OCI-LY7 (cell line): ENCODE results near the gene HOXC6.

Source experiments
- CTCF ChIP-seq: fragments of 200-600 bp; sonication (generic); conservative IDR thresholded peaks from 2 replicates; pipeline ENCODE4 v1.5.1; 2014; ENCODE audit warnings: mild to moderate bottlenecking, antibody characterized with exemption, low read length, moderate library complexity, mixed read lengths
- EZH2phosphoT487 ChIP-seq: fragments of 200-600 bp; sonication (generic); IDR thresholded peaks from 2 replicates; pipeline ENCODE4 v1.6.1; 2018; ENCODE audit warnings: low read depth, borderline replicate concordance, mild to moderate bottlenecking, mixed run types, antibody characterized with exemption, low read length, moderate library complexity, mixed read lengths

- TF ChIP-seq CTCF (no peak), EZH2phosphoT487 (no peak)
These were observed 7.5 kb downstream of the HOXC6 start for GRCh38 chr12:54035568-54036264.
